C4-2B (cell line): ENCODE data around the gene PJA1.

Experiments
- ZFX ChIP-seq: fragments of 450-650 bp; IDR thresholded peaks from 2 replicates; pipeline ENCODE4 v1.6.1; 2017
- TF ChIP-seq, protein P1 (sequence below): fragments of 450-650 bp; conservative IDR thresholded peaks from 2 replicates; pipeline ENCODE4 v1.5.1; 2017; ENCODE audit warnings: mild to moderate bottlenecking

DNA sequence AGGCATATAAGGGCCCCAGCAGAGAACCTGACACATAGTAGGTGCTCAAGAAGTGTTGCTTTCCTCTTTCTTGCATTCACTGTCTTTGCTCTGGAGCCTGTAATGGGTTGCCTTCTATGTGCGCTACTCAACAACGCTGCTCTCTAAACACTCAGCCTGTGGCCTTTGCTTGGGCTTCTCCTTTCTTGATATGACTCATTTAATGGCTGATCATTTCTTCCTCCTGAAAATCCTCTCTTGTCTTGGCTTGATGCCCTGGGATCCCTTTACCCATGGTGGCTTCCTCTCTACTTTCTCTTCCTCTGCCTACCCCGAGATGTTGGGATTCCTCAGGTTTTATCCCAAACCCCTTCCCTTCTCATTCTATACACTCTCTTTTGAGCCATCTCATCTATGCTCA lies 19.9 kb upstream of the PJA1 start:
- TF ChIP-seq, protein P1, sequence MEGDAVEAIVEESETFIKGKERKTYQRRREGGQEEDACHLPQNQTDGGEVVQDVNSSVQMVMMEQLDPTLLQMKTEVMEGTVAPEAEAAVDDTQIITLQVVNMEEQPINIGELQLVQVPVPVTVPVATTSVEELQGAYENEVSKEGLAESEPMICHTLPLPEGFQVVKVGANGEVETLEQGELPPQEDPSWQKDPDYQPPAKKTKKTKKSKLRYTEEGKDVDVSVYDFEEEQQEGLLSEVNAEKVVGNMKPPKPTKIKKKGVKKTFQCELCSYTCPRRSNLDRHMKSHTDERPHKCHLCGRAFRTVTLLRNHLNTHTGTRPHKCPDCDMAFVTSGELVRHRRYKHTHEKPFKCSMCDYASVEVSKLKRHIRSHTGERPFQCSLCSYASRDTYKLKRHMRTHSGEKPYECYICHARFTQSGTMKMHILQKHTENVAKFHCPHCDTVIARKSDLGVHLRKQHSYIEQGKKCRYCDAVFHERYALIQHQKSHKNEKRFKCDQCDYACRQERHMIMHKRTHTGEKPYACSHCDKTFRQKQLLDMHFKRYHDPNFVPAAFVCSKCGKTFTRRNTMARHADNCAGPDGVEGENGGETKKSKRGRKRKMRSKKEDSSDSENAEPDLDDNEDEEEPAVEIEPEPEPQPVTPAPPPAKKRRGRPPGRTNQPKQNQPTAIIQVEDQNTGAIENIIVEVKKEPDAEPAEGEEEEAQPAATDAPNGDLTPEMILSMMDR: no peak
- no peak for TF ChIP-seq ZFX
